NCI-H2227 (cell line): ENCODE results near the gene SAMD4B.
A peak's percentile ranks its signal among the peaks of the same experiment; 100 is the strongest.
"Not testable (repeated sequence)": the region's sequence is repeated elsewhere in the genome, so short reads cannot be mapped to it uniquely, and the experiment has no call there.

ENCODE experiments used
- DNase-seq: peaks from one replicate; lab custom pipeline; 2025; ENCODE audit not compliant: unreplicated experiment; lab: John Stamatoyannopoulos, UW

The SAMD4B gene

GRCh38 chr19:39310558-39311311 lies 31.5 kb upstream of the SAMD4B start:
- peak; percentile 57 for DNase-seq

GRCh38 chr19:39314016-39314728 lies 28.0 kb upstream of the SAMD4B start:
- no peak for DNase-seq

- no peak for DNase-seq
Measured at GRCh38 chr19:39315933-39316332, 26.3 kb upstream of the SAMD4B start.

- DNase-seq = no peak
Measured at GRCh38 chr19:39316627-39317321, 25.4 kb upstream of the SAMD4B start.

GRCh38 chr19:39317476-39317875 lies 24.7 kb upstream of the SAMD4B start:
- no peak for DNase-seq

- DNase-seq = no peak
Measured at GRCh38 chr19:39318071-39318470, 24.1 kb upstream of the SAMD4B start.

- no peak for DNase-seq
Measured at GRCh38 chr19:39318690-39319089, 23.5 kb upstream of the SAMD4B start.

GRCh38 chr19:39319098-39319891 lies 22.9 kb upstream of the SAMD4B start:
- no peak for DNase-seq

GRCh38 chr19:39319892-39320248 lies 22.4 kb upstream of the SAMD4B start:
- DNase-seq = peak; percentile 90

- DNase-seq = no peak
Measured at GRCh38 chr19:39321117-39321831, 20.9 kb upstream of the SAMD4B start.

- no peak for DNase-seq
Measured at GRCh38 chr19:39321832-39322176, 20.4 kb upstream of the SAMD4B start.

GRCh38 chr19:39324242-39324842 lies 17.9 kb upstream of the SAMD4B start:
- DNase-seq = no peak

GRCh38 chr19:39325778-39326665 lies 16.2 kb upstream of the SAMD4B start:
- DNase-seq = peak; percentile 71

- DNase-seq = peak; percentile 70
Measured at GRCh38 chr19:39327363-39328045, 14.7 kb upstream of the SAMD4B start.

GRCh38 chr19:39328046-39328705 lies 14.0 kb upstream of the SAMD4B start:
- peak; percentile 99 for DNase-seq

- DNase-seq = no peak
Measured at GRCh38 chr19:39329948-39330347, 12.3 kb upstream of the SAMD4B start.

- DNase-seq = no peak
Measured at GRCh38 chr19:39332293-39332692, 9.9 kb upstream of the SAMD4B start.

- not testable (repeated sequence) for DNase-seq
Measured at GRCh38 chr19:39332738-39333137, 9.5 kb upstream of the SAMD4B start.
